Right ventricle myocardium superior (tissue), 1 donor: Measurements from ENCODE around the gene FAM209A. TPM values are rescaled to one million over a fixed set of nuclear protein-coding genes. Genes with fewer than 3 reads are reported as not detected.
"Not testable (repeated sequence)": the region's sequence is repeated elsewhere in the genome, so short reads cannot be mapped to it uniquely, and the experiment has no call there.

ENCODE experiments used
- ATAC-seq: fragments of 200-7000 bp; cut with Tn5 transposase; one replicate; pipeline ENCODE4 v1.9.1; 2020; ENCODE audit warnings: mild to moderate bottlenecking; ENCODE audit not compliant: poor library complexity
- DNase-seq: peaks from one replicate; pipeline ENCODE4 v3.0.0-alpha.2; 2020
- intact Hi-C: fragments of 100-400 bp; cut with DNase I; formaldehyde crosslinking; loops from one replicate; pipeline ENCODE4 v1.11.2; 2022
- total RNA-seq: library from RNA; stranded (reverse); fragmentation: NEBNext Ultra II Directional; extraction: Animal tissue kit (Norgen Biotek cat#: 25700); gene quantifications from one replicate; pipeline ENCODE4 v1.2.1, GENCODE V29; 2021
- donor health status: DM: no; HTN: yes; CAD: no; lungs with severe emphysema.

FAM209A gene
- total RNA-seq, 1 donor from 2014 or later, result not detected

DNA sequence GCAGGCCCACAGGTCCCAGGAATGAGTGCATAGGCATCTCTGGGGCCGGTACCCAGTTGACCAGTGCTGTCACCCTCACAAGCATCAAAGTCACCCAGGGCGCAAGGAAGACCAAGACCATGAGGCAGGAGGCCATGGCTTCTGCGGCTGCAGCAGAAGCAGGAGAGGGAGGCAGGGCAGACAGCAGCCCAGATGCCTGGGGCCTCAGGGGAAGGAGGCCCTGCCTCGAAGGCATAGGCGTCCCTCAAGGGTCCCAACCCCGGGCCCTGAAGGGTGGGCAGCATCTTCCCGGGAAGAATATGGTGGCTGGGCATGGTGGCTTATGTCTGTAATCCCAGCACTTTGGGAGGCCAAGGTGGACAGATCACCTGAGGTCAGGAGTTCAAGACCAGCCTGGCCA, 3.0 kb downstream of the FAM209A start:
- no peak for DNase-seq
- intact Hi-C loops, result no loop called here
- ATAC-seq, result no peak

DNA sequence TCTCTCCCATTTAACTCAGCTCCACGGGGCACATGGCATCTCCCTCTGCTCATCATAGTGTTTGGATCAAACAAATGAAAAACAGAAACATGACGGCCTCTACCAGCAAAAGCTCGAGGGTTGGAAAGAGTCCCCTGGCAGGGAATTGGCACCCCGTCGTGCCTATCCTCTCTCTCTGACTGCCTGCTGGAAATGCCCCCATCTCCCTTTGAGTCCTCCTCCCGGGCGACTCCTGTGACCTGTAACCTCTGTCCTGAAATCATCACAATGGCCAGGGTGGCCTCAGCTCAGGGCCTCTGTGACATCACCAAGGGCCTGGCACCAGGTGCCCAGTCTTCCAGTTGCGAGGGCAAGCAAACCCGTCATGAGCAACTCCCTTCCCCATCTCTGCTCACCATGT, 8.4 kb downstream of the FAM209A start, which contains the start of gene FAM209B:
FAM209B (plus strand) TSS at position 301 of the 400 bp plus-strand sequence; CDS start at position 397, 96 bp downstream.
- DNase-seq, intact Hi-C loops, ATAC-seq: not testable (repeated sequence)

DNA sequence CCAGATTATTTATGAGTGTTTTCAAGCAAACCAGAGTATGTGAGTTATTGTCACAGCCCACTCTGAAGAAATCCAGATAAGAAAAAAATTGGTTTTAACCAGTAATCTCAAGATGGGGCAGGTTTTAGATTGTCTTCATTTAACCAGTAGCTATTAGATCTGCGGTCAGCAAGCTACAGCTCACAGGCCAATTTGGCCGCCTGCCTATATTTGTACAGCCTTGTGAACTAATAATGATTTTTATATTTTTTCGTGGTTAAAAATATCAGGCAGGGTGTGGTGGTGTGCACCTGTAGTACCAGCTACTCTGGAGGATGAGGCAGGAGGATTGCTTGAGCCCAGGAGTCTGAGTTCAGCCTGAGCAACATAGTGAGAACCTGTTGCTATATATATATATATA, 13.5 kb downstream of the FAM209A start:
- DNase-seq (no peak), ATAC-seq (no peak)
- intact Hi-C loops, result no loop called here

DNA sequence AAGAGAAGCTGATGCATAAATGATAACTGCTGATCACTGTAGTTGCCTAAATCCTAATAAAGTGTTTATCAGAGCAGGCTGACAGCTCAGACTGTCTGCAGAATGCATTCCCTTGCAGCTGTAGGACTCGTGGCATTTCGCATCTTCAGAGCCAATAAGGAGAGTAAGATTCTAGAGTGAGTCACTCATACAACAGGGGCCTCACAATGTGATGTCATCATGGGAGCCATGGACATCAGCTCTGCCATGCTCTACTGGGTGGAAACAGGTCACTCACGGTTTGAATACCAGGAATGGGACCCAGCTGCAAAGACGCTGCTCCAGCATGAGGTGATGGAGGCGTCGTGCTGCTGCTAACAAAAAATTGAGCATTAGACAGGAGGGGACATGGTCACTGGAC, 15.9 kb downstream of the FAM209A start:
- ATAC-seq, result no peak
- DNase-seq, result no peak
- intact Hi-C loops, result loop anchor here (5.0 kb wide), 1 partner anchor 37 kb away; no protein-coding TSS in a partner anchor

DNA sequence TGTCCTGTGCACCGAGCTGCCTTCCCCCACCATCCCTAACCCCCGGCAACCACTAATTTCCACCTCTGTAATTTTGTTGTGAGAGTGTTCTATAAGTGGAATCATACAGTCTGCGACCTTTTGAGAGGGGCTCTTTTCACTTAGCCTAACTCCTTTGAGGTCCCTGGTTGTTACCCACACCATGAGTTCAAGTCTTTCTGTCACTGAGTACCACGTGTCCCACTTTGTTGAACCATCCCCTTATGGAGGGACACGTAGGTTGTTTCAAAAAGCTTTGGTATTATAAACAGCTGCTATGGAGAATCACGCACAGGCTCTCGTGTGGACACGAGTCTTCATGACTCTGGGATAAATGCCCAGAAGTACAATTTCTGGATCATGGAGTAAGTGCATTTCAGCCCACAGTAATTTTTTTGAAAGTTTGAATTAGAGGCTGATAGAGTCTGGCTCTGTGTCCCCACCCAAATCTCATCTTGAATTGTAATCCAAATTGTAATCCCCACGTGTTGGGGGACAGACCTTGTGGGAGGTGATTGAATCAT, 18.0 kb downstream of the FAM209A start:
- intact Hi-C loops, result loop anchor here (5.0 kb wide), 1 partner anchor 35 kb away; no protein-coding TSS in a partner anchor
- DNase-seq, result no peak
- ATAC-seq, result no peak

DNA sequence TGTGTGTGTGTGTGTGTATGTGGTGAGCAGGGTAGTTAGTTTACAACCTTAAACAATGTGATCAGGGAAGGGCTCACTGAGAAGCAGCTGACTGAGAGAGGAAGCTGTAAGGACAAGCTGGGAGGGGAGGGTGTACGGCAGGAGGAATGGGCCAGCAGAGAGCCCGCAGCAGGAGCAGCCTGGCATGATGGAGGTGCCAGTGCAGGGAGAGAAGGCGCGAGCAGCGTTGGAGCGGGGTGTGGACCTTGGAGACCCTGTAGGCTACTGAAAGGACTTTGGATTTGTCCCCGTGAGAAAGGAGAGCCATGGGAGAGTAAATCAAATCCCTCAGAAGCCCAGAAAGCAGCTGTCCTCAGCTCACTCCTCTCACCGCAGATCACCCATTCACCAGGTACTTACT, 27.0 kb downstream of the FAM209A start:
- DNase-seq (no peak), ATAC-seq (no peak)
- intact Hi-C loops, result no loop called here

DNA sequence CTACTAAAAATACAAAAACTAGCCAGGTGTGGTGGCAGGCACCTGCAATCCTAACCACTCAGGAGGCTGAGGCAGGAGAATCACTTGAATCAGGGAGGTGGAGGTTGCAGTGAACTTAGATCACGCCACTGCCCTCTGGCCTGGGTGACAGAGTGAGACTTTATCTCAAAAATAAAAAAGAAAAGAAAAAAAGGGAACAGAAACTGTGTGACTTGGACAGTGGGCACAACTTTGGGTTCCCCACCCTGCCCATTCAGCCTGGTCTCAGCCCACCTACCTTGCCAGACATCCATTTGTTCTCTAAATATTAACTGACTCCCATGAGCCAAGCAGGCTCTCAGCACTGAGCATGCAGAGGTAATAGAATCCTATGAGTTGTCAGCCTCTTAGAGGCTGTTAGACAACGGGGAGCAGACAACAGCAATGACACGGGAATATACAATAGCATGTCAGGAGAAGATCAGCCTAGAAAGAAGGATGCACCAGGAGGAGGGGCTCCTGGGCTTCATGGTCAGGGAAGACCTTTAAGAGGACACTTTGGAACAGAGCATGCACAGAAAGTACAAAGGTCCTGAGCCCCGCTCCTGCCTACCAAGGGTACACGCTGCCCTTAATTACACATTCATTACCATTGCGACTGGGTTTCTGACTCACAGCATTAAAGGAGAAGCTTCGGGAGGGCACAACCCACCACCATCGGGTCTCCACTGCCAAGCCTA, 28.5 kb downstream of the FAM209A start:
- DNase-seq (no peak), ATAC-seq (no peak)
- intact Hi-C loops, result no loop called here

DNA sequence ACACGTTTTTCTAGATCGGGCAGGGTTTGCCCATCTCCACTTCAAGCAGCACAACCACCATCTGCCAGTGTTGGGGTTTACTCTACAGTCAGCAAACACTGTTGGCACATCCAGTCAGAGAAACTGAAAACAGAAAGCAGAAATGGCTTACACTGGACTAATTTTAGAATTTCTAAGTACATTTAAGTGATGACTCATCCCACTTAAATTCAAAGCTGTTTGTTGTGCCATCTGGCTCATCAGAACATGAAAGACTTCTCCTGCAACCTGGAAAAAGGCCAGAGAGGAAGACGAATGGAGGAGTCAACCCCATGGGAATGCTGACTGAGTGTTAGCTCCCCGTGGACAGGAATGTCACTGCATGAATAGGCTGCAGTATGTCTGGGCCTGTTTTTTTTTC, 30.3 kb downstream of the FAM209A start:
- DNase-seq, result no peak
- intact Hi-C loops, result no loop called here

DNA sequence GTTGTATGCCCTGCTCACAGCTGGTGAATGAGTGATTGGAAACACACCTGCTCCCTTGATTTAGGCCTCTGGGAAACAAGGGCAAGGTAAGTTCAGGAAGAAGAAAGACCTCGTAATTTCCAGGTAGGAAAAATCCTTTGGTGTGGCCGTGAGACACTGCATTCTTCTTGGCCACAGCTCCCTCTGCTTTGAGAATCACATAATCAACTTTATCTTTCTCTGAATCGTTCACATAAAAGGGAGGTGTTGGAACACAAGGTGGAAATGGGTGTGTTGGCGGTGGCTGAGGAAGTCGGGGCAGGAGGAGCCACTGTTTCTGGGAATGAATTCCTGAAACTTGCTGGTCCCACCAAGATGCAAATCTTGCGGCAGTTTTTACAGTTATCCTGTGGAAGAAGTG, 34.4 kb downstream of the FAM209A start:
- ATAC-seq (no peak), DNase-seq (no peak)
- intact Hi-C loops, result no loop called here

More for the DNA sequence above, 30.3 kb downstream of the FAM209A start:
- peak; percentile 90 for ATAC-seq

DNA sequence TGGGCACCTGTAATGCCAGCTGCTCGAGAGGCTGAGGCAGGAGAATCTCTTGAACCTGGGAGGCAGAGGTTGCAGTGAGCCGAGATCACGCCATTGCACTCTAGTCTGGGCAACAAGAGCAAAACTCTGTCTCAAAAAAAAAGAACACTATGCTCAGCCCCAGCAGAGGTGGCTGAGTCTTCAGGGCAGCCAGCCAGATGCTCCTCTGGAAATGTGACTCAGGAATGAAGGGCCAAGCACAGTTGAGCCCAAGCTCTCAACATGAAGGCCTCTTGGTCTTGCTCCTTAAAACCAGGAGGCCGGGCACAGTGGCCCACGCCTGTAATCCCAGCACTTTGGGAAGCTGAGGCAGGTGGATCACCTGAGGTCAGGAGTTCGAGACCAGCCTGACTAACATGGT, 40.0 kb downstream of the FAM209A start:
- intact Hi-C loops, DNase-seq, ATAC-seq: not testable (repeated sequence)

DNA sequence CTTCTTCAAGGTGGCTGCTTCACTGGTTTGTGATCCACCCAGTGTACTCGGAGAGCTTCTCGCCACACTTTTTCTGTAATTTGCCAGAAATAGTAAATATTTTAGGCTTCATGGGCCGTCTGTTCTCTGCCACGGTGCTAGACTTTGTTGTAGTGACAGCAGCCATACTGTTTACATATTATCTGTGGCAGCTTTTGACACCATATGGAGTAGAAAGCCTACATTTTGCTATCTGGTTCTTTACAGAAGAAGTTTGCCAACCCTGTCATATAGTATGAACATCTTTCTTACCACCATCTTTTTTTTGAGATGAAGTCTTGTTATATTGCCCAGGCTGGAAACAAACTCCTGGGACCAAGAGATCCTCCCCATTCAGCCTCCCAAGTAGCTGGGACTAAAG, 41.0 kb downstream of the FAM209A start:
- intact Hi-C loops, result no loop called here
- DNase-seq (no peak), ATAC-seq (no peak)

DNA sequence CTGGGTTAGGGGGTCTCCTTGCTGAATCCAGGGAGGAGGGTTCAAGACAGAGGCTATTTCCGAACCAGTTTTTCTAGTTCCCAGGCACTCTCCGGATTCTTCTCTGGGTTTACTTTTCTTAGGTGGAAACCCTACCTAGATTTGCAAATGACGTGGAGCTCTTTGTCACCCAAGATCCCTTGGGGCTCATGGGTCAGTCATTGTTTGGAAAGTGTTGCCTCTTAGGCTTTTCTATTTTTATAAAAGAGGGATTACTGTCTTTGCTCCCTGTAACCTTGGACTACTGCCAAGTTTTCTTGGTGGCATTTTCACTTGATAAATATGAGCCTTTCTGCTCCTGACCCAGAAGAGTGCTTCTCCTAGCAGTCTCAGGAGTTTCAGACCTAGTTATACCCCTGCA, 42.1 kb downstream of the FAM209A start:
- DNase-seq, result no peak
- intact Hi-C loops, result no loop called here
- peak; percentile 36 for ATAC-seq

DNA sequence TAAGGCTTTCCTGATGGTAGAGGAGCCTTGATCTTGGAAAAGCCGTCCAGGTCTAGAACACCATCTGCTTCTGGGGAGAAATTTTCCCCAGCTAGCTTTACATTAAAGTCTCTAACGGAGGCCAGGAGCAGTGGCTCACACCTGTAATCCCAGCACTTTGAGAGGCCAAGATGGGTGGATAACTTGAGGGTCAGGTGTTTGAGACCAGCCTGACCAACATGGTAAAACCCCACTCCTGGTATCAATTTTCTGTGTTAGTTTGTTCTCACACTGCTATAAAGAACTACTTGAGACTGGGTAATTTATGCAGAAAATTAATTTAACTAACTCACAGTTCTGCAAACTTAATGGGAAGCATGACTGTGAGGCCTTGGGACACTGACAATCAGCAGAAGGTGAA, 46.3 kb downstream of the FAM209A start:
- intact Hi-C loops, result no loop called here
- no peak for DNase-seq
- ATAC-seq, result no peak

DNA sequence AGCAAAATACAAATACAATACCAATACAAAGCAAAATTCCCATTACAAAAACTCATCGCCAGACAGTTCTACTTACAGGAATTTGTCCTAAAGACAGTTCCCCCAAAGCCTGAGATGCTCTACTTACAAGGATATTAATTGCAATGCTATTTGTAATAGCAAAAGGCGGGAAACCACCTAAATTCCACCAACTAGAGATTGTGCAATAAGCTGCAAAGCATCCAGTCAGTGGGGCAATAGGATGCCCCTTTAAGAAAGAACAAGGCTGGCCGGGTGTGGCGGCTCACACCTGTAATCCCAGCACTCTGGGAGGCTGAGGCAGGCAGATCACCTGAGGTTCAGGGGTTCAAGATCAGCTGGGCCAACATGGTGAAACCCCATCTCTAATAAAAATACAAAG, 47.6 kb downstream of the FAM209A start:
- intact Hi-C loops, result no loop called here
- ATAC-seq (no peak), DNase-seq (no peak)

DNA sequence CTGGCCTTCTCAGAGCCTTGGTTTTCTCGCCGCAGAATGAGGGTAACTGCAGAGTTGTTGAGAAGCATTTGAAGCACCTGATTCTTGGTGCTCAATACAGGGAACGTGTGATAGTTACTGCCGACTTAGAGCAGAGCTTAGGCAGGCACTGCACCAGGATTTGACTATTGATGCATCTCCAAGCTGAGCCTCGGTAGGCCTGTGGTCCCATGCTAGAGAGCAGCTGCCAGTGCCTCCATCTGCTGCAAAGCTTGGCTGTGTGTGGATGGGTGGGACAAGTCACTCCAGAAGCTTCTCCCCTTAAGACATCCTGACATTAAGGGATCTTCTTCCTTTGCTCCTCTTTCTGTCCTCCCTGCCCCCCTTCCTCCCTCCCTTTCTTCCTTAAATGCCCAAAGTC, 49.4 kb downstream of the FAM209A start:
- ATAC-seq, result no peak
- intact Hi-C loops, result no loop called here
- no peak for DNase-seq

DNA sequence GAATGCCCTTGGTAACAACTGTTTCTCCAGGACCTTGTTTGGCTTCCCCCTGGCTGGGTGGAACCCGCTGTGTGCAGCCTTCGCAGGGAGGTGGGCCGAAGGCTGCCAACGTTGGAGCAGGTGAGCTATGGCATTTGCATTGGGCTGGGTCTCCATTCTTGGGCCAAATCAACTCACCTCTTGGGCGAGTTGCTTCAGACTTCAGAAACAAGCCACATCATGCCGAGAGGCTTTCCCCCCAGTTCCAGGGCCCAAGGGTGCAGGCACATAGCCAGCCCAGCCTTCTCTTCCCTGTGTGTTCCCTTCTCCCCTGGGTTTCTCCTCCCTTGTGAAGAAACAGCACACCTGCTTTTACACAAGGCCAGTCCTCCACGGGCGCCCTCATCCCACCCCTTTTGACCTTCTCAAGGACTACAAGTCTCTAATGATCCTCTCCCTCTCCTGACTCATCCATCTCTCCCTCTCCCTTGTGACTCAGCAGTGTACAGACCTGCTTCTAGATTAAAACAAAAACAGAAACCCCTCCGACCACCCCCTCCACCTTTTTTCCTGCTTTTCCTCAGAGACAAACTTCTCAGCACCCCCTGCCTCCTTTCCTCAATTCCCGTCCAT, 50.1 kb downstream of the FAM209A start:
- no peak for DNase-seq
- intact Hi-C loops, result loop anchor here (5.0 kb wide), 1 partner anchor 32 kb away; no protein-coding TSS in a partner anchor
- no peak for ATAC-seq

DNA sequence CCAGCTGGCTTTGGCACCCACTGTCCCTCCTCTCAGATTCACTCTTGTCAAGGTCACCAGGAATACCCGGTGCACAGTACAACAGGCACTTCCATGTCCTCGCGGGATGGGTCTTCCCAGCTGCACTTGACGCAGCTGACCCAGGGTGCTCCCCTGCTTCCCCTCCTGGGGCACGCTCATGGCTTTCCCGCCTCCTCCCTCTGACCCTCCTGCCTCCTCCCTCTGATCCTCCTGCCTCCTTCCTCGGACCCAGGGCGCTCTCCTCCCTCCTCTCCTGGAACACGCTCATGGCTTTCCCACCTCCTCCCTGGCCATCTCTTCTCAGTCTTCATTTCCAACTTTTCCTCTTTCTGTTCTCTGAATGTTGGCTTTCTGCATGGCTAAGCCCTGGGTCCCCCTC, 50.6 kb downstream of the FAM209A start:
- DNase-seq (no peak), ATAC-seq (no peak)
- intact Hi-C loops, result loop anchor here (5.0 kb wide), 1 partner anchor 33 kb away; no protein-coding TSS in a partner anchor
